OCI-LY7 (cell line): Measurements from ENCODE around the gene RHBDD1. TPM values are rescaled to one million over a fixed set of nuclear protein-coding genes. Genes with fewer than 3 reads are reported as not detected.

Experiments
- BruUV-seq: library from RNA; stranded (reverse); fragments of 400-500 nt; replicated peaks from 2 replicates; lab custom pipeline; 2021; lab: Mats Ljungman, UMichigan
- CTCF ChIA-PET: fragments of 300-600 bp; sonication (Branson Sonifier 250); formaldehyde crosslinking; loops from one replicate; lab custom pipeline; 2022; ENCODE audit warnings: antibody characterized with exemption; ENCODE audit not compliant: unreplicated experiment; lab: Charles Lee
- POLR2A ChIA-PET: fragments of 300-600 bp; sonication (Branson Sonifier 250); formaldehyde crosslinking; loops from one replicate; lab custom pipeline; 2022; ENCODE audit warnings: antibody characterized with exemption; lab: Charles Lee
- DNase-seq: peaks from one replicate; pipeline ENCODE4 v3.0.0-alpha.2; 2015; ENCODE audit warnings: low spot score
- H2AFZ ChIP-seq: fragments of 200-600 bp; sonication (generic), shearing (Covaris generic); 2 replicates; pipeline ENCODE4 v1.6.1; 2014; ENCODE audit warnings: mild to moderate bottlenecking, antibody characterized with exemption, low read length, moderate library complexity
- H3K27ac ChIP-seq: fragments of 200-600 bp; sonication (generic); 2 replicates; pipeline ENCODE4 v1.5.1; 2014; ENCODE audit warnings: mixed run types, low read depth, mild to moderate bottlenecking, moderate library complexity, low read length, inconsistent platforms; ENCODE audit not compliant: poor library complexity, severe bottlenecking
- H3K36me3 ChIP-seq: fragments of 200-600 bp; sonication (generic); 2 replicates; pipeline ENCODE4 v1.6.1; 2014; ENCODE audit warnings: mild to moderate bottlenecking, antibody characterized with exemption, low read length, moderate library complexity, mixed read lengths; ENCODE audit not compliant: insufficient read depth
- H3K4me1 ChIP-seq: fragments of 200-600 bp; sonication (generic); 2 replicates; pipeline ENCODE4 v1.5.1; 2014; ENCODE audit warnings: mild to moderate bottlenecking, low read length; ENCODE audit not compliant: insufficient read depth, poor library complexity, severe bottlenecking
- H3K4me2 ChIP-seq: fragments of 200-600 bp; sonication (generic); 2 replicates; pipeline ENCODE4 v1.6.1; 2014; ENCODE audit warnings: mild to moderate bottlenecking, low read length
- H3K4me3 ChIP-seq: fragments of 200-600 bp; sonication (generic); 2 replicates; pipeline ENCODE4 v1.5.1; 2014; ENCODE audit warnings: mild to moderate bottlenecking, low read depth, low read length; ENCODE audit not compliant: poor library complexity, severe bottlenecking
- H3K79me2 ChIP-seq: fragments of 200-600 bp; sonication (generic); 2 replicates; pipeline ENCODE4 v1.6.1; 2016; ENCODE audit warnings: low read depth, mild to moderate bottlenecking, low read length, moderate library complexity, mixed read lengths; ENCODE audit not compliant: insufficient read depth
- H3K9me2 ChIP-seq: fragments of 200-600 bp; sonication (generic); 2 replicates; pipeline ENCODE4 v1.6.1; 2016; ENCODE audit warnings: mild to moderate bottlenecking, low read length, mixed read lengths; ENCODE audit not compliant: insufficient read depth
- H3K9me3 ChIP-seq: fragments of 200-600 bp; sonication (generic); 2 replicates; pipeline ENCODE4 v1.6.1; 2014; ENCODE audit warnings: mild to moderate bottlenecking, mixed run types, low read length, mixed read lengths
- H4K20me1 ChIP-seq: fragments of 200-600 bp; sonication (generic); 2 replicates; pipeline ENCODE4 v1.6.1; 2014; ENCODE audit warnings: mild to moderate bottlenecking, antibody characterized with exemption, low read length, moderate library complexity, mixed read lengths; ENCODE audit not compliant: insufficient read depth
- EZH2phosphoT487 ChIP-seq: fragments of 200-600 bp; sonication (generic); IDR thresholded peaks from 2 replicates; pipeline ENCODE4 v1.6.1; 2018; ENCODE audit warnings: low read depth, borderline replicate concordance, mild to moderate bottlenecking, mixed run types, antibody characterized with exemption, low read length, moderate library complexity, mixed read lengths
- intact Hi-C: fragments of 100-400 bp; cut with micrococcal nuclease; formaldehyde crosslinking; loops from one replicate; pipeline ENCODE4 v1.10.0; 2022; ENCODE audit not compliant: unreplicated experiment
- total RNA-seq, 2 experiments: library from RNA; depleted of rRNA in 1 of 2; stranded (reverse); fragments of >200 nt in 1 of 2; shearing (Covaris generic) in 1 of 2; gene quantifications; 2 replicates each; pipeline ENCODE4 v1.2.3, GENCODE V29; 2014 to 2022
- TF ChIP-seq, protein P1 (sequence below): fragments of 200-600 bp; sonication (generic); conservative IDR thresholded peaks from 2 replicates; pipeline ENCODE4 v1.5.1; 2014; ENCODE audit warnings: mild to moderate bottlenecking, antibody characterized with exemption, low read length, moderate library complexity, mixed read lengths

The RHBDD1 gene
- total RNA-seq, 2 experiments from 2014 or later, result 40.8 to 80.3 TPM

GRCh38 chr2:226984750-226985582, 149.1 kb downstream of the RHBDD1 start:
- peak overlapping the region; percentile 66 for H3K4me2 ChIP-seq
- peak overlapping the region; percentile 35; the same call in 1 of the 2 replicates for H2AFZ ChIP-seq
- ChIA-PET CTCF (interaction anchor here (0.6 to 1.3 kb wide), 2 partner anchors 183 to 1184 kb away, joined by 3 to 4 read pairs; no protein-coding TSS in a partner anchor), POLR2A (interaction anchor here (0.6 to 5.3 kb wide), 11 partner anchors 15 to 335 kb away, joined by 3 to 56 read pairs (median 6); partner anchors contain the start of genes IRS1 and RHBDD1)
- peak; percentile 83 for DNase-seq
- H3K27ac ChIP-seq, result peak overlapping the region; percentile 89
- BruUV-seq, result no TSS peak
- H3K36me3 ChIP-seq, result no peaks in the 10 kb centered on the region; the same call in 1 of the 2 replicates
- H3K9me2 ChIP-seq, result no peaks in the 10 kb centered on the region
- H3K4me3 ChIP-seq, result peak overlapping the region; percentile 33
- no peaks in the 10 kb centered on the region for H3K9me3 ChIP-seq
- TF ChIP-seq, protein P1, sequence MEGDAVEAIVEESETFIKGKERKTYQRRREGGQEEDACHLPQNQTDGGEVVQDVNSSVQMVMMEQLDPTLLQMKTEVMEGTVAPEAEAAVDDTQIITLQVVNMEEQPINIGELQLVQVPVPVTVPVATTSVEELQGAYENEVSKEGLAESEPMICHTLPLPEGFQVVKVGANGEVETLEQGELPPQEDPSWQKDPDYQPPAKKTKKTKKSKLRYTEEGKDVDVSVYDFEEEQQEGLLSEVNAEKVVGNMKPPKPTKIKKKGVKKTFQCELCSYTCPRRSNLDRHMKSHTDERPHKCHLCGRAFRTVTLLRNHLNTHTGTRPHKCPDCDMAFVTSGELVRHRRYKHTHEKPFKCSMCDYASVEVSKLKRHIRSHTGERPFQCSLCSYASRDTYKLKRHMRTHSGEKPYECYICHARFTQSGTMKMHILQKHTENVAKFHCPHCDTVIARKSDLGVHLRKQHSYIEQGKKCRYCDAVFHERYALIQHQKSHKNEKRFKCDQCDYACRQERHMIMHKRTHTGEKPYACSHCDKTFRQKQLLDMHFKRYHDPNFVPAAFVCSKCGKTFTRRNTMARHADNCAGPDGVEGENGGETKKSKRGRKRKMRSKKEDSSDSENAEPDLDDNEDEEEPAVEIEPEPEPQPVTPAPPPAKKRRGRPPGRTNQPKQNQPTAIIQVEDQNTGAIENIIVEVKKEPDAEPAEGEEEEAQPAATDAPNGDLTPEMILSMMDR, result peak; percentile 95
- no peak for TF ChIP-seq EZH2phosphoT487
- no peaks in the 10 kb centered on the region for H4K20me1 ChIP-seq
- peaks cover 60% of the 10 kb centered on the region for H3K4me1 ChIP-seq
- intact Hi-C loops, result loop anchor here (1.0 to 5.0 kb wide), 6 partner anchors 79 to 1318 kb away; partner anchors contain the start of gene RHBDD1
- peaks cover 9% of the 10 kb centered on the region; the same call in 1 of the 2 replicates for H3K79me2 ChIP-seq

- no TSS peak for BruUV-seq
- H2AFZ ChIP-seq, result no peak overlapping the region
- peak overlapping the region; percentile 66; the same call in 1 of the 2 replicates for H3K4me2 ChIP-seq
- H3K79me2 ChIP-seq, result peaks cover 9% of the 10 kb centered on the region; the same call in 1 of the 2 replicates
- H3K27ac ChIP-seq, result no peak overlapping the region
- CTCF ChIA-PET, result interaction anchor here (1.3 kb wide), 1 partner anchor 183 kb away, joined by 4 read pairs; no protein-coding TSS in a partner anchor
- no peaks in the 10 kb centered on the region for H3K9me3 ChIP-seq
- TF ChIP-seq EZH2phosphoT487, result no peak
- TF ChIP-seq, protein P1, result peak; percentile 21; the same call in 1 of the 2 replicates
- H3K4me1 ChIP-seq, result peaks cover 54% of the 10 kb centered on the region
- no peak overlapping the region for H3K4me3 ChIP-seq
- H3K9me2 ChIP-seq, result no peaks in the 10 kb centered on the region
- intact Hi-C loops, result loop anchor here (1.0 to 5.0 kb wide), 5 partner anchors 149 to 1318 kb away; partner anchors contain the start of gene RHBDD1
- H3K36me3 ChIP-seq, result peaks cover under 1% of the 10 kb centered on the region; the same call in 1 of the 2 replicates
- no peak for DNase-seq
- POLR2A ChIA-PET, result interaction anchor here (0.6 to 5.3 kb wide), 6 partner anchors 70 to 185 kb away, joined by 3 to 56 read pairs (median 6); partner anchors contain the start of gene IRS1
- H4K20me1 ChIP-seq, result no peaks in the 10 kb centered on the region
These were observed 149.7 kb downstream of the RHBDD1 start for GRCh38 chr2:226985583-226985946.
